Measurements from ENCODE around the gene LRRK1. TPM values are rescaled to one million over a fixed set of nuclear protein-coding genes. Genes with fewer than 3 reads are reported as not detected.

The LRRK1 gene
- total RNA-seq, 2 experiments from 2014 or later: 1.0 to 1.1 TPM

DNA sequence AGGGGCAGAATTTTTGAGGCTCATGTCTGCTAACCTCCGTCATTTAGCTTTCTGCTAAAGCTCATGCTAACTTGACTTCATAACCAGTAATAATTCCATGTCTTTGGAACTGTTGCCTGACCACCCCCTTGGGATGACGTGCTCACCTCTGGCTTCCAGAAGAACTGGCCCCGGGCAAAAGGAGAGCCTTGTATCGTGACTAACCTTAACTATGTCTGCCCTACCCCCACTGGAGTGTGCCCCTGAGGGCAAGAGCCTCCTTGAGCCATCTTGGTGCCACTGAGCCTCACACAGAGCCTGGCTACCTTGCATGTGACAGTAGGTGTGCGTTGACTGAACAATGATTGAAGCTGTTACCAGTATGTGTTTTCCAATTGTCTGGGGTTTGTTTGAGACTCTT is 4.7 kb downstream of the LRRK1 start:
- ChIA-PET CTCF (interaction anchor here (0.8 to 2.0 kb wide), 3 partner anchors 85 to 359 kb away, joined by 3 to 5 read pairs (median 4); no protein-coding TSS in a partner anchor), POLR2A (no interaction called here)
- Mint-ChIP-seq H3K27me3 (peaks cover 37% of the 10 kb centered on the region), H3K4me1 (peaks cover 18% of the 10 kb centered on the region), H3K36me3 (ENCODE audit: low read depth) (no peaks in the 10 kb centered on the region), H3K9me3 (no peaks in the 10 kb centered on the region), H3K27ac (no peak overlapping the region), H3K4me3 (no peak overlapping the region)
- DNase-seq: no peak

GRCh38 chr15:100924436-100924835 is 5.3 kb downstream of the LRRK1 start:
- POLR2A ChIA-PET: no interaction called here
- Mint-ChIP-seq H3K27ac (no peak overlapping the region), H3K27me3 (peaks cover 37% of the 10 kb centered on the region), H3K4me1 (peaks cover 18% of the 10 kb centered on the region), H3K36me3 (ENCODE audit: low read depth) (no peaks in the 10 kb centered on the region), H3K4me3 (no peak overlapping the region), H3K9me3 (no peaks in the 10 kb centered on the region)
- DNase-seq: no peak
- CTCF ChIA-PET: interaction anchor here (0.8 to 2.0 kb wide), 3 partner anchors 84 to 358 kb away, joined by 3 to 5 read pairs (median 4); no protein-coding TSS in a partner anchor

DNA sequence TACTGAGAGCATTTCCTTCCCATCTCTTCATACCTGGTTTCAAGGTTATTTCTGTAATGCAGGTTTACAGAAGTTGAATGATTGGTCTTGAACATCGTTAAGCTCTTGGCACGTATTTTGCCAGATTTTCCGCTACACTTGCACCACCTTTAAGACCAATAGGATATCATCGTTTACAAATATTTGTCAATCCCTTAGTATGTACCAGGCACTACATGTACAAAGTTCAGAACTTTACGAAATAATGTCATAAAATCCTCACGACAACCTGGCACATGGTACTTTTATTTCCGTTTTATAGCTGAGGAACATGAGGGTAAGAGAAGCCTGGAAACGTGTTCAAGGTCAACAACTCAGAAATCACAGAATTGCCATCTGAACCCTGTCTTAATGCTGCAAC is 6.3 kb downstream of the LRRK1 start:
- no peaks in the 10 kb centered on the region for H3K36me3 Mint-ChIP-seq (ENCODE audit: low read depth)
- ChIA-PET POLR2A (no interaction called here), CTCF (interaction anchor here (0.6 kb wide), 1 partner anchor 82 kb away, joined by 4 read pairs; no protein-coding TSS in a partner anchor)
- H3K27ac Mint-ChIP-seq: no peak overlapping the region
- no peak for DNase-seq
- no peak overlapping the region for H3K4me3 Mint-ChIP-seq
- H3K9me3 Mint-ChIP-seq: no peaks in the 10 kb centered on the region
- peaks cover 29% of the 10 kb centered on the region for H3K27me3 Mint-ChIP-seq
- H3K4me1 Mint-ChIP-seq: peaks cover 12% of the 10 kb centered on the region

GRCh38 chr15:100926258-100926657 is 7.1 kb downstream of the LRRK1 start:
- H3K4me1 Mint-ChIP-seq: peaks cover 10% of the 10 kb centered on the region
- H3K27me3 Mint-ChIP-seq: peaks cover 22% of the 10 kb centered on the region
- ChIA-PET POLR2A (no interaction called here), CTCF (no interaction called here)
- no peak overlapping the region for H3K27ac Mint-ChIP-seq
- H3K9me3 Mint-ChIP-seq: no peaks in the 10 kb centered on the region
- no peak overlapping the region for H3K4me3 Mint-ChIP-seq
- no peaks in the 10 kb centered on the region for H3K36me3 Mint-ChIP-seq (ENCODE audit: low read depth)
- no peak for DNase-seq

- peaks cover 6% of the 10 kb centered on the region for H3K4me1 Mint-ChIP-seq
- no peaks in the 10 kb centered on the region for H3K36me3 Mint-ChIP-seq (ENCODE audit: low read depth)
- H3K4me3 Mint-ChIP-seq: no peak overlapping the region
- DNase-seq: no peak
- no peaks in the 10 kb centered on the region for H3K9me3 Mint-ChIP-seq
- ChIA-PET POLR2A (no interaction called here), CTCF (interaction anchor here (1.3 to 2.0 kb wide), 3 partner anchors 8 to 54 kb away, joined by 4 read pairs; partner anchors contain the start of gene LRRK1)
- peaks cover 12% of the 10 kb centered on the region for H3K27me3 Mint-ChIP-seq
- no peak overlapping the region for H3K27ac Mint-ChIP-seq
Measured at GRCh38 chr15:100926971-100927756, 8.0 kb downstream of the LRRK1 start.

GRCh38 chr15:100928632-100929280 is 9.6 kb downstream of the LRRK1 start:
- H3K27ac Mint-ChIP-seq: no peak overlapping the region
- H3K9me3 Mint-ChIP-seq: no peaks in the 10 kb centered on the region
- H3K36me3 Mint-ChIP-seq (ENCODE audit: low read depth): no peaks in the 10 kb centered on the region
- ChIA-PET CTCF (interaction anchor here (2.0 kb wide), 1 partner anchor 56 kb away, joined by 4 read pairs; no protein-coding TSS in a partner anchor), POLR2A (no interaction called here)
- no peak for DNase-seq
- H3K27me3 Mint-ChIP-seq: peaks cover under 1% of the 10 kb centered on the region
- H3K4me3 Mint-ChIP-seq: no peak overlapping the region
- H3K4me1 Mint-ChIP-seq: no peaks in the 10 kb centered on the region

- no peaks in the 10 kb centered on the region for H3K4me1 Mint-ChIP-seq
- H3K4me3 Mint-ChIP-seq: no peak overlapping the region
- DNase-seq: no peak
- CTCF ChIA-PET: interaction anchor here (1.4 kb wide), 1 partner anchor 12 kb away, joined by 5 read pairs; no protein-coding TSS in a partner anchor
- H3K27ac Mint-ChIP-seq: no peak overlapping the region
- POLR2A ChIA-PET: no interaction called here
- H3K36me3 Mint-ChIP-seq (ENCODE audit: low read depth): no peaks in the 10 kb centered on the region
- H3K9me3 Mint-ChIP-seq: no peaks in the 10 kb centered on the region
- peaks cover 1% of the 10 kb centered on the region for H3K27me3 Mint-ChIP-seq
Measured at GRCh38 chr15:100929641-100930042, 10.5 kb downstream of the LRRK1 start.

DNA sequence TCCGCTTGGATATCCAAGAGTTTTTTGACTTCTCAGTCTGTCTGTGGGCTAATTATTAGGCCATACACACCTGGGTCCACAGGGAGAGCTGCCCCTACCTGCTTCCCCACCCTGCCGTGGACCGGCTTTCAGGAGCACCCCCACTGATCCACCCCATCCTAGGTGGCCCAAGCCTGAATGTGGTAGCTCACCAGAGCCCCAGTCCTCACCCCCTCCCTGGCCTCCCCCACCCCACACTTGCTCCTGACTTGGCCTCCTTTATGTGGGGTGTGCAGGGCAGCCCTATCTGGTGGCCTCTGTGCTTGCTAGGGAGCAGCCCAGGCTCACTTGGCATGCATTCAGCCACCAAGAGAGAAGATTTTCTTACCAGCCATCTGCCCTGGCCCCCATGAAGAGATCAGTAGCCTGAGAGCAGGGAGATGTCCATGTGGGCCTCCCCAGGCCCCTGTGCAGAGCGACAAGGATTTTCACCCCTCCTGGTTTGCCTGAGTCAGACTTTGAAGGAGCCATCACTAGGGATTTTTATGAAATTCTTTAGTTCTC is 11.2 kb downstream of the LRRK1 start:
- POLR2A ChIA-PET: no interaction called here
- Mint-ChIP-seq H3K4me3 (no peak overlapping the region), H3K27ac (no peak overlapping the region), H3K36me3 (ENCODE audit: low read depth) (no peaks in the 10 kb centered on the region), H3K4me1 (no peaks in the 10 kb centered on the region), H3K9me3 (no peaks in the 10 kb centered on the region), H3K27me3 (peaks cover 1% of the 10 kb centered on the region)
- CTCF ChIA-PET: interaction anchor here (1.4 kb wide), 1 partner anchor 13 kb away, joined by 5 read pairs; no protein-coding TSS in a partner anchor
- DNase-seq: no peak

GRCh38 chr15:100931143-100931890 is 12.2 kb downstream of the LRRK1 start:
- ChIA-PET CTCF (interaction anchor here (1.4 kb wide), 1 partner anchor 14 kb away, joined by 5 read pairs; no protein-coding TSS in a partner anchor), POLR2A (no interaction called here)
- Mint-ChIP-seq H3K27ac (no peak overlapping the region), H3K4me3 (no peak overlapping the region), H3K27me3 (peaks cover 1% of the 10 kb centered on the region), H3K9me3 (no peaks in the 10 kb centered on the region), H3K36me3 (ENCODE audit: low read depth) (no peaks in the 10 kb centered on the region), H3K4me1 (no peaks in the 10 kb centered on the region)
- no peak for DNase-seq

- no peaks in the 10 kb centered on the region for H3K4me1 Mint-ChIP-seq
- no peak overlapping the region for H3K27ac Mint-ChIP-seq
- peaks cover 1% of the 10 kb centered on the region for H3K27me3 Mint-ChIP-seq
- H3K36me3 Mint-ChIP-seq (ENCODE audit: low read depth): no peaks in the 10 kb centered on the region
- H3K4me3 Mint-ChIP-seq: no peak overlapping the region
- no peak for DNase-seq
- ChIA-PET POLR2A (no interaction called here), CTCF (interaction anchor here (0.6 kb wide), 1 partner anchor 1857 kb away, joined by 4 read pairs; no protein-coding TSS in a partner anchor)
- H3K9me3 Mint-ChIP-seq: no peaks in the 10 kb centered on the region
Measured at GRCh38 chr15:100932676-100933348, 13.7 kb downstream of the LRRK1 start.

GRCh38 chr15:100934166-100934565 is 15.0 kb downstream of the LRRK1 start:
- no peak overlapping the region for H3K4me3 Mint-ChIP-seq
- CTCF ChIA-PET: interaction anchor here (0.6 to 0.7 kb wide), 2 partner anchors 48 to 56 kb away, joined by 3 to 4 read pairs; no protein-coding TSS in a partner anchor

DNA sequence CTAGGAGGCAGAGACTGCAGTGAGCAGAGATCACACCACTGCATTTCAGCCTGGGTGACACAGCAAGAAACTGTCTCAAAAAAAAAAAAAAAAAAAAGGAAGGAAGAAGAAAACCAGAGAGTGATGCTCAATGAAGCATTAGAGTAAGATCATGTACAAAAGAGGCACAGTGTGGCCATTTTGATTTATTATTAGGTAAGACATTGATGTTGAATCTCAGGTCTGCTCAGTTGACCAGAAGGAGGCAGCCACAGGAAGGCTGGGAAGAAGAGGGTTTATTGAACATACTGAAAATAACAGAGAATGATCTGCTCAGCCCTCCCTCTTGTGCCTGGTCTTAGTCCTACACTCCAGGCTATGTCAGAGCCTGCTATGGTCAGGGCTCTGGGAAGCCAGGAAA is 15.6 kb downstream of the LRRK1 start:
- Mint-ChIP-seq H3K27ac (no peak overlapping the region), H3K4me3 (no peak overlapping the region), H3K9me3 (no peaks in the 10 kb centered on the region), H3K4me1 (no peaks in the 10 kb centered on the region), H3K36me3 (ENCODE audit: low read depth) (no peaks in the 10 kb centered on the region), H3K27me3 (peaks cover 1% of the 10 kb centered on the region)
- no peak for DNase-seq
- ChIA-PET CTCF (no interaction called here), POLR2A (no interaction called here)

More at GRCh38 chr15:100934166-100934565, 15.0 kb downstream of the LRRK1 start:
- H3K36me3 Mint-ChIP-seq (ENCODE audit: low read depth): no peaks in the 10 kb centered on the region
- no peak overlapping the region for H3K27ac Mint-ChIP-seq
- POLR2A ChIA-PET: no interaction called here
- no peaks in the 10 kb centered on the region for H3K9me3 Mint-ChIP-seq
- DNase-seq: no peak
- H3K27me3 Mint-ChIP-seq: peaks cover 1% of the 10 kb centered on the region
- H3K4me1 Mint-ChIP-seq: no peaks in the 10 kb centered on the region

Data from activated CD4-positive, alpha-beta memory T cell treated with anti-CD3 and anti-CD28 coated beads, Interleukin-2, amount 10 ng/mL, durations not matched to agents 7 days and 5 days (primary cell).